Stimulated activated CD8-positive, alpha-beta memory T cell treated with anti-CD3 and anti-CD28 coated beads, Interleukin-15, amount 100 ng/mL, for 24 hours (primary cell): Measurements from ENCODE around the gene TOP2A.
"Not testable (repeated sequence)": the region's sequence is repeated elsewhere in the genome, so short reads cannot be mapped to it uniquely, and the experiment has no call there.

ENCODE experiments used
- DNase-seq: peaks from one replicate; pipeline ENCODE4 v3.0.0-alpha.2; 2020; ENCODE audit warnings: low read depth

Gene TOP2A

GRCh38 chr17:40378966-40379365, 38.7 kb downstream of the TOP2A start:
- DNase-seq: no peak

GRCh38 chr17:40377832-40378231, 39.9 kb downstream of the TOP2A start:
- no peak for DNase-seq

GRCh38 chr17:40376541-40376940, 41.2 kb downstream of the TOP2A start:
- DNase-seq: not testable (repeated sequence)

GRCh38 chr17:40375786-40376185, 41.9 kb downstream of the TOP2A start:
- DNase-seq: not testable (repeated sequence)

GRCh38 chr17:40374821-40375498, 42.7 kb downstream of the TOP2A start:
- no peak for DNase-seq

GRCh38 chr17:40373999-40374398, 43.7 kb downstream of the TOP2A start:
- DNase-seq: no peak

- DNase-seq: no peak
Observed at GRCh38 chr17:40373324-40373723, 44.4 kb downstream of the TOP2A start.

GRCh38 chr17:40372644-40373043, 45.1 kb downstream of the TOP2A start:
- not testable (repeated sequence) for DNase-seq

- DNase-seq: no peak
Observed at GRCh38 chr17:40372031-40372430, 45.7 kb downstream of the TOP2A start.

- no peak for DNase-seq
Observed at GRCh38 chr17:40371261-40371929, 46.3 kb downstream of the TOP2A start.

- no peak for DNase-seq
Observed at GRCh38 chr17:40369923-40370322, 47.8 kb downstream of the TOP2A start.

- DNase-seq: not testable (repeated sequence)
Observed at GRCh38 chr17:40367728-40368127, 50.0 kb downstream of the TOP2A start.

GRCh38 chr17:40366861-40367518, 50.7 kb downstream of the TOP2A start:
- DNase-seq: no peak

GRCh38 chr17:40366076-40366860, 51.4 kb downstream of the TOP2A start:
- DNase-seq: no peak

GRCh38 chr17:40364906-40365305, 52.8 kb downstream of the TOP2A start:
- no peak for DNase-seq

- no peak for DNase-seq
Observed at GRCh38 chr17:40364121-40364861, 53.4 kb downstream of the TOP2A start, which contains the start of gene GJD3. Gene GJD3, minus strand, starts transcription at chr17:40364737. Its CDS starts 922 bp downstream, at chr17:40363815.

- no peak for DNase-seq
Observed at GRCh38 chr17:40363111-40363827, 54.4 kb downstream of the TOP2A start.

GRCh38 chr17:40362696-40363110, 55.0 kb downstream of the TOP2A start:
- DNase-seq: peak; percentile 59

GRCh38 chr17:40361925-40362695, 55.6 kb downstream of the TOP2A start:
- no peak for DNase-seq
